ENCODE measurements around the gene MAJIN.

- TF ChIP-seq PHF21A (IDR thresholded peaks at IDR 0.05; ENCODE audit: borderline replicate concordance, low read depth) (no peak), KDM1A (IDR thresholded peaks at IDR 0.05) (no peak), CTCF (IDR thresholded peaks at IDR 0.05 in 2 of 3, conservative IDR thresholded peaks at IDR 0.05 in 1 of 3; ENCODE audit: insufficient read depth in 2 of 3, low read depth in 1 of 3, low read length in 3 of 3) (no peak), ZNF184 (CRISPR knock-in tag; IDR thresholded peaks at IDR 0.05) (no peak), ILF3 (IDR thresholded peaks at IDR 0.05; ENCODE audit: borderline replicate concordance) (no peak), KLF1 (tag; IDR thresholded peaks at IDR 0.05) (no peak), DDX20 (tag; IDR thresholded peaks at IDR 0.05; ENCODE audit: low read depth) (no peak), POLR2A (conservative IDR thresholded peaks at IDR 0.05) (no peak), ATF3 (IDR thresholded peaks at IDR 0.05) (no peak), ATF3 (CRISPR knock-in tag; conservative IDR thresholded peaks at IDR 0.05) (no peak), CREBBP (IDR thresholded peaks at IDR 0.05; ENCODE audit: low read depth, low read length) (no peak), SMAD1 (IDR thresholded peaks at IDR 0.05; ENCODE audit: low read depth, low read length, partially characterized antibody) (no peak), TCF7L2 (IDR thresholded peaks at IDR 0.05; ENCODE audit: low read depth, low read length) (no peak)
Measured at GRCh38 chr11:64929625-64930024, 42.3 kb downstream of the MAJIN start.

Measured in K562 (cell line).